GM12874 (cell line): ENCODE results near the gene LBR.

Experiments
- CTCF ChIP-seq: IDR thresholded peaks from 2 replicates; pipeline ENCODE4 v1.5.1; 2011; ENCODE audit warnings: low read depth, mild to moderate bottlenecking, control low read depth, low read length, moderate library complexity; ENCODE audit not compliant: insufficient read depth

LBR gene

DNA sequence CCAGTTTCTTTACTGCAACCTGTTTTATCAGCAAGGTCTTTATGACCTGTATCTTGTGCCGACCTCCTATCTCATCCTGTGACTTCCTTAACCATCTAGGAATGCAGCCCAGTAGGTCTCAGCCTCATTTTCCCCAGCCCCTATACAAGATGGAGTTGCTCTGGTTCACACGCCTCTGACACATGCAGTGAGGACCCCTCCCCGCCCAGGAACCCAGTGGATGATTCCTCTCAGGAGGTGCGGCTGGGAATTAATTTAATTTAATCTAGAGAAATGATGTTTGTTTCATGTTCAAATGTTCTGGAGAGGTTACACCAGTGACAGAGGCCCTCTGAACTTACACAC lies 39.0 kb upstream of the LBR start:
- no peak for TF ChIP-seq CTCF

- no peak for TF ChIP-seq CTCF
Observed at GRCh38 chr1:225465793-225466517, 38.1 kb upstream of the LBR start.

- no peak for TF ChIP-seq CTCF
Observed at GRCh38 chr1:225464851-225465792, 37.3 kb upstream of the LBR start.

GRCh38 chr1:225462714-225463574 lies 35.1 kb upstream of the LBR start:
- TF ChIP-seq CTCF: no peak

GRCh38 chr1:225462429-225462713 lies 34.5 kb upstream of the LBR start:
- TF ChIP-seq CTCF: no peak

GRCh38 chr1:225461533-225462428 lies 33.9 kb upstream of the LBR start:
- no peak for TF ChIP-seq CTCF
